ENCODE results near the gene GDF11. TPM values are rescaled to one million over a fixed set of nuclear protein-coding genes. Genes with fewer than 3 reads are reported as not detected.

Gene GDF11
- total RNA-seq, 1 experiment from 2014 or later = 5.3 TPM

DNA sequence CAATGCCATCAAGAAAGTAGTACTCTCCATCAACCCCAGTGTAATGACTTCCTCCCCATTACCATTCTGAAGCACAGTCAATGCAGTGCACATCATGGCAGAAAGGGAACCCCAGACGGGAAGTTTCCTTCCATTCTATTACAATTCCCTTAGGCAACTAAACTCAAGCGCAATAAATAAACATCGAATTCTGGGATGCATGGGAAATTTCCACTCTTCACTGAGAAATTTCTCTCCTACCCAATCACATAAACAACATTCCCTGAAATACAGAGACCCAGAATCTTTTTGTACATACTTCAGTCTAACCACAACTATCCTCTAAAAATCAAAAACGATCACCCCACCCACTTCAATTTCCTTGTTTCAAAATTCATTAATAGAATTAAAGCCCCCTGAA lies 54.6 kb downstream of the GDF11 start:
- H3K4me1 ChIP-seq (ENCODE audit: control insufficient read depth in 1 of 2, insufficient read depth in 2 of 2, low read length in 2 of 2) = no peaks in the 10 kb centered on the region
- H3K9me3 ChIP-seq (ENCODE audit: control insufficient read depth in 1 of 2, insufficient read depth in 1 of 2, low read depth in 1 of 2, low read length in 2 of 2) = no peaks in the 10 kb centered on the region
- TF ChIP-seq, protein P1, sequence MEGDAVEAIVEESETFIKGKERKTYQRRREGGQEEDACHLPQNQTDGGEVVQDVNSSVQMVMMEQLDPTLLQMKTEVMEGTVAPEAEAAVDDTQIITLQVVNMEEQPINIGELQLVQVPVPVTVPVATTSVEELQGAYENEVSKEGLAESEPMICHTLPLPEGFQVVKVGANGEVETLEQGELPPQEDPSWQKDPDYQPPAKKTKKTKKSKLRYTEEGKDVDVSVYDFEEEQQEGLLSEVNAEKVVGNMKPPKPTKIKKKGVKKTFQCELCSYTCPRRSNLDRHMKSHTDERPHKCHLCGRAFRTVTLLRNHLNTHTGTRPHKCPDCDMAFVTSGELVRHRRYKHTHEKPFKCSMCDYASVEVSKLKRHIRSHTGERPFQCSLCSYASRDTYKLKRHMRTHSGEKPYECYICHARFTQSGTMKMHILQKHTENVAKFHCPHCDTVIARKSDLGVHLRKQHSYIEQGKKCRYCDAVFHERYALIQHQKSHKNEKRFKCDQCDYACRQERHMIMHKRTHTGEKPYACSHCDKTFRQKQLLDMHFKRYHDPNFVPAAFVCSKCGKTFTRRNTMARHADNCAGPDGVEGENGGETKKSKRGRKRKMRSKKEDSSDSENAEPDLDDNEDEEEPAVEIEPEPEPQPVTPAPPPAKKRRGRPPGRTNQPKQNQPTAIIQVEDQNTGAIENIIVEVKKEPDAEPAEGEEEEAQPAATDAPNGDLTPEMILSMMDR (IDR thresholded peaks at IDR 0.05 in 2 of 3, conservative IDR thresholded peaks at IDR 0.05 in 1 of 3; ENCODE audit: borderline replicate concordance in 1 of 3, insufficient read depth in 1 of 3, low read depth in 2 of 3, low read length in 2 of 3) = no peak
- TF ChIP-seq SRF (IDR thresholded peaks at IDR 0.05; ENCODE audit: low read depth) = no peak
- ATAC-seq (no peak), DNase-seq (ENCODE audit: low read depth, low spot score) (no peak)
- no TSS peak for BruUV-seq (replicated peaks)
- ChIA-PET RAD21 (ENCODE audit: low non-redundant PET in 1 of 2, low total read pairs in 2 of 2, uncharacterized antibody in 2 of 2, unreplicated experiment in 2 of 2) (interaction anchor here in 1 of 2 experiments (1.0 kb wide), 1 partner anchor 59 kb away, joined by 4 read pairs; no protein-coding TSS in a partner anchor), POLR2A (no interaction called here), CTCF (interaction anchor here (0.6 to 2.8 kb wide), 7 partner anchors 11 to 68 kb away, joined by 3 to 19 read pairs (median 4); partner anchors contain the start of gene CD63)
- H3K4me2 ChIP-seq (ENCODE audit: low read length) = no peak overlapping the region
- peaks cover 59% of the 10 kb centered on the region for H3K79me2 ChIP-seq (ENCODE audit: insufficient read depth, low read length)
- H3K36me3 ChIP-seq (ENCODE audit: control insufficient read depth in 1 of 2, insufficient read depth in 2 of 2, low read length in 2 of 2) = peaks cover 43 to 47% of the 10 kb centered on the region in 2 experiments
- H2AFZ ChIP-seq (ENCODE audit: low read depth, low read length, poor library complexity, severe bottlenecking) = no peak overlapping the region
- no peak overlapping the region for H3K9ac ChIP-seq (ENCODE audit: low read length)
- H3K4me3 ChIP-seq (replicated peaks in 1 of 2; ENCODE audit: low read depth in 1 of 2, low read length in 2 of 2) = no peak overlapping the region
- intact Hi-C loops (cut with micrococcal nuclease) = loop anchor here (2.0 to 10.0 kb wide), 2 partner anchors 59 to 143 kb away; no protein-coding TSS in a partner anchor
- 0 out of 2 replicates have a peak, but pooled peaks cover 3% of the 10 kb centered on the region for H4K20me1 ChIP-seq (ENCODE audit: insufficient read depth)
- H3K27ac ChIP-seq (ENCODE audit: low read depth, low read length) = no peak overlapping the region
- no peaks in the 10 kb centered on the region for H3K27me3 ChIP-seq (ENCODE audit: insufficient read depth, low read length)
- no peaks in the 10 kb centered on the region for H3K9me2 ChIP-seq (ENCODE audit: insufficient read depth)

Other genes with a start within 250 kb of the GDF11 start
- not detected for gene OR6C4, start 193.5 kb upstream of the GDF11 start, total RNA-seq (2021; ENCODE audit: unreplicated experiment)
- gene OR2AP1, start 170.7 kb upstream of the GDF11 start, total RNA-seq (2021; ENCODE audit: unreplicated experiment) = not detected
- not detected for gene OR10P1, start 106.2 kb upstream of the GDF11 start, total RNA-seq (2021; ENCODE audit: unreplicated experiment)
- 17.8 TPM for gene ITGA7, start 35.2 kb upstream of the GDF11 start, total RNA-seq (2021; ENCODE audit: unreplicated experiment)
- 85.5 TPM for gene BLOC1S1, start 27.1 kb upstream of the GDF11 start, total RNA-seq (2021; ENCODE audit: unreplicated experiment)
- 6.2 TPM for gene RDH5, start 22.7 kb upstream of the GDF11 start, total RNA-seq (2021; ENCODE audit: unreplicated experiment)
- 355 TPM for gene CD63, start 14.1 kb upstream of the GDF11 start, total RNA-seq (2021; ENCODE audit: unreplicated experiment)
- gene SARNP, start 74.6 kb downstream of the GDF11 start, total RNA-seq (2021; ENCODE audit: unreplicated experiment) = 82.4 TPM
- gene ORMDL2, start 74.9 kb downstream of the GDF11 start, total RNA-seq (2021; ENCODE audit: unreplicated experiment) = 25.5 TPM
- 39.2 TPM for gene DNAJC14, start 86.5 kb downstream of the GDF11 start, total RNA-seq (2021; ENCODE audit: unreplicated experiment)
- gene MMP19, start 99.8 kb downstream of the GDF11 start, total RNA-seq (2021; ENCODE audit: unreplicated experiment) = 2.3 TPM
- gene PYM1, start 184.8 kb downstream of the GDF11 start, total RNA-seq (2021; ENCODE audit: unreplicated experiment) = 24.8 TPM
- 58.3 TPM for gene DGKA, start 188.0 kb downstream of the GDF11 start, total RNA-seq (2021; ENCODE audit: unreplicated experiment)
- 5.8 TPM for gene PMEL, start 222.9 kb downstream of the GDF11 start, total RNA-seq (2021; ENCODE audit: unreplicated experiment)
- 90.9 TPM for gene CDK2, start 223.7 kb downstream of the GDF11 start, total RNA-seq (2021; ENCODE audit: unreplicated experiment)
- 44.5 TPM for gene RAB5B, start 231.0 kb downstream of the GDF11 start, total RNA-seq (2021; ENCODE audit: unreplicated experiment)